ENCODE results near the gene CACNB4.

- TF ChIP-seq CTCF (IDR thresholded peaks at IDR 0.05; ENCODE audit: poor library complexity, severe bottlenecking), result no peak
- no peak for TF ChIP-seq EZH2 (IDR thresholded peaks at IDR 0.05; ENCODE audit: borderline replicate concordance, insufficient read depth, low read length, poor library complexity, severe bottlenecking)
- TF ChIP-seq POLR2AphosphoS5 (IDR thresholded peaks at IDR 0.05), result no peak
Measured at GRCh38 chr2:152042636-152043615, 55.9 kb downstream of the CACNB4 start.
